Mucosa of gallbladder (tissue), 1 donor: ENCODE data around the gene FGG. TPM values are rescaled to one million over a fixed set of nuclear protein-coding genes. Genes with fewer than 3 reads are reported as not detected.
"Not testable (repeated sequence)": the region's sequence is repeated elsewhere in the genome, so short reads cannot be mapped to it uniquely, and the experiment has no call there.

Source experiments
- DNase-seq: peaks from one replicate; pipeline ENCODE4 v3.0.0-alpha.2; 2020; ENCODE audit warnings: low spot score
- total RNA-seq: library from RNA; stranded (reverse); gene quantifications from one replicate; pipeline ENCODE4 v1.2.1, GENCODE V29; 2021
- donor health status: DM: no; HTN: no; CAD: no.

FGG gene
- total RNA-seq, 1 donor from 2014 or later, result 15.0 TPM

GRCh38 chr4:154611833-154612232 is 623 bp downstream of the FGG start:
- DNase-seq, result no peak

DNA sequence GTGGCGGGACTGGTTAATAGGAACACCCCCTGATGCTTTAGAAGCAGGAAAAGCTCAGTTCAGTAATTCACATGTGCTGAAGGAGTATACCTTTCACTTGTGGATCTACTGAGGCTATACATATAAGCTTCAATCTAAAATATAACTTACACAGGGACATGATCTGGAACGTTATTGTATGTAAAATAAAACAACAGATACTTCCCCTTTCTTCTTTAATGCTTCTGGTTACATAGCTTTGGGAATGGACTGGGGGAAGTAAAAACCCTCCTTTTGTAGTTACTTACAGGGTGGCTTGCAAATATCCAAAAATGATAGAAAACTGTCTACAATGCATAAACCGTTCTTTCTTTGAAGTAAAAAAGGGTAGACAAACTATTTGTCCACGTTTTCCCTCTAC is 1.9 kb downstream of the FGG start:
- no peak for DNase-seq

GRCh38 chr4:154609532-154609931 is 2.9 kb downstream of the FGG start:
- DNase-seq, result no peak

DNA sequence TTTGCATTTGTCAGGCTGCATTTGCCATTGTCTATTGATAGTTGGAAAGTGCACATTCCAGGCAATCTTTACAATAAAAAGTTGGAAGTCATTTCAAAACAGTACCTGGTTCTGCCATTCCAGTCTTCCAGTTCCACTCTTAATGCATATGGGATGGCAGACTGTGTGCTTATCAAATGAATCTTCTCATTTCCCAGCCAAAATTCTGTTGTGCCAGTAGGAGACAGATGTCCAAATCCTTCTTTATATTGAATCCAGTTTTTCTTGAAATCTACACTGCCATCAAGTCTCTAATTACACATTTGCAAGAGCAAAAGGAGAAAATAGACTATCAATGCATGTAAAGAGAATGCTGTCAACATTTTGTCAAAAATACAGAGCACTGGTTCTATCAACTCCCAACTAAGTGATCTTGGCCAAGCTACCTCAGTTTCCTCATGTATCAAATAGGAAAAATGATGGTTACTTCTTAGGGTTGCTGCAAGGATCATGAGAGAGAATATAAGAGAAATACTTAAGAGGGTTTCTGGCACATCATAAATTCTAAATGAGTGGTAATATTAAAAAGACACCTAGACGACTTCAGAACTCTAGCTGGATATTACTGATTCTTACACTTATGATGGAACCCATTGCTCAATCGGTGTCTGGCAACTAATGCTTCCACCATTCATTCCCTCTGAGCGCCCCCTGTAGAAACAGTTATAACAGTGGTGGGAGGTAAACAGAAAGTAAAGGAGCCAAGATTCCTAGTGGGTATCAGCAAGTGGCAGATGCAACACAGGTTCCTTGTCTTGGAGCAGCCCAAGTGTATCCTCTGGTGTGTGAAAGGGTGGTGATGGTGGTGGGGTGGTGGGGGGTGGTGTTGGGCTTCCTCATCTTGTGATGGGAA is 3.8 kb downstream of the FGG start:
- no peak for DNase-seq

DNA sequence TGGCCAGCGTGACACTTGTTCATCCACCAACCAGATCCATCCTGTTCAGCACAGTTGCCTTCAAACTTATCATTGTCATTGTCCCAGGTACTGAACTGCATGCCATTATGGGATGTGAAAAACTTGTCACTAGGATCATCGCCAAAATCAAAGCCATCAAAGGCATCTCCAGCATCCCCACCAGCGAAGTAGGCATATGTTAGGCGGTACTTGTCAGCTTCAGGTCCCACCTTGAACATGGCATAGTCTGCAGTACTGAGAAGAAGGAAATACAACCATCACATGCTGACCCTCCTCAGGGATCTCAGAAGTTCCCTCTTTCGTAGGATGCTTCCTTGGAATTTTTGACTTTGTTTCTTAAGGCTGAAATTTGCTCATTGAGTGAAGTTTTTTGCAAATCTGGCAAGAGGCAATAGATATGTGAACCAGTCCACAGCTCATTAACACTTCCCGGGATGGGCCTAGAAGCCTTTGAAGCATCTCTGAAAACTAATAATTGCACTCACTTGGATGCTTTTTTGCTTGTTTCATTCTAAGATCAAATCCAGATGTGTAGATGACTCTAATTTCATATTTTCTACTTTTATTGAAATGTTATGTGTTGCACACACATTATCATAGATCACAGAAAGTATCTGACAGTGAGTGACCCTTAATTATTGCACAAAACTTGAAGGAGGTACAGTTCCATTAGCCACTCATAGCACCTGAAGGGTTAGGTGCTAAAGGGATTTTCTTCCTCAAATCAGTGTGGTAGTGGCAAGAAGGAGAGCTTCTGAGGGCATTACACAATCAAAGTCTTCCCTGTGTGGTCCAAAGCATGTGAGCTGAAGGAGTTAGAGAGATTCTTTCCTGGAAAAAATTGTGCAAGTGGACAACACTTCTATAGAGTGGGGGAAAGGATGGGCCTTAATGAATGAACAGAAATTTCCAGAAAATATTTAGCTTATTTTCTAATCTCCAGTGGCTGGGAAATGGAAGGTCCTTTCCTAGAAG is 5.4 kb downstream of the FGG start:
- DNase-seq, result no peak

- no peak for DNase-seq
Observed at GRCh38 chr4:154604696-154605200, 7.7 kb downstream of the FGG start.

DNA sequence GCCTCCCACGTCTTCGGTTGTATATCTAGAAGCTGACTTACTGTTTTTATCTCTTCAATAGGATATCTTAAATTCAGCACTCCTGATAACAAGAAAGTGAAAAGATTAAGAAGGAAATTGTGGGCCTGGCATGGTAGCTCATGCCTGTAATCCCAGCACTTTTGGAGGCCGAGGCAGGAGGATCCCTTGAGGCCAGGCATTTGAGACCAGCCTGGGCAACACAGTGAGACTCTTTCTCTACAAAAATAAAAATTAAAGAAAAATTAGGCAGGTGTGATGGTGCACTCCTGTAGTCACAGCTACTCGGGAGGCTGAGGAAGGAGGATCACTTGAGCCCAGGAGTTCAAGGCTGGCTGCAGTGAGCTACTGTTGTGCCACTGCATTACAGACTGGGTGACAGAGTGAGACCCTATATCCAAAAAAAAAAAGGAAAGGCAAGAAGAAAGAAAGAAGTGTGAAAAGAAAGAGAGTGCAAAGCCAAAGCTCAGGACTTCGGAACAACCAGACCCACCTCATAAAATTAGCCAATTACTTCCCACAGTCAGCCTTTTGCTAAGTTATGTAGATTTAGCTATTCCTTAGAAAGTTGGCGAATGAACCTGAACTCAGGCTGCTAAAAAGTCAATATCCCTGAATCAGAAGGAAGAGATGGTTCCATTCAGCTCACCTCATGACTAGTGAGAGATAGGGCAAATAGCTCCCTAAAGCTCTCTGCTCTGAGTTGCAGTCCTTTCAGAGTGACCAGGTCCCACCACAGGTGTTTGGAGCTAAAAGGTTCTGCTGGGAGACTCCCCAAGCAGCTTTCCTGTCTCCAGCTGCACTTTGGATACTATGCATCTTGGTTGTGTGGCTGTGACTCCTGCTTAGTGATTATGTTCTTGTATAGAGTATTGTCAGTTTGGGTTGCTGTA is 9.2 kb downstream of the FGG start:
- no peak for DNase-seq

- no peak for DNase-seq
Observed at GRCh38 chr4:154602404-154603020, 9.9 kb downstream of the FGG start.

DNA sequence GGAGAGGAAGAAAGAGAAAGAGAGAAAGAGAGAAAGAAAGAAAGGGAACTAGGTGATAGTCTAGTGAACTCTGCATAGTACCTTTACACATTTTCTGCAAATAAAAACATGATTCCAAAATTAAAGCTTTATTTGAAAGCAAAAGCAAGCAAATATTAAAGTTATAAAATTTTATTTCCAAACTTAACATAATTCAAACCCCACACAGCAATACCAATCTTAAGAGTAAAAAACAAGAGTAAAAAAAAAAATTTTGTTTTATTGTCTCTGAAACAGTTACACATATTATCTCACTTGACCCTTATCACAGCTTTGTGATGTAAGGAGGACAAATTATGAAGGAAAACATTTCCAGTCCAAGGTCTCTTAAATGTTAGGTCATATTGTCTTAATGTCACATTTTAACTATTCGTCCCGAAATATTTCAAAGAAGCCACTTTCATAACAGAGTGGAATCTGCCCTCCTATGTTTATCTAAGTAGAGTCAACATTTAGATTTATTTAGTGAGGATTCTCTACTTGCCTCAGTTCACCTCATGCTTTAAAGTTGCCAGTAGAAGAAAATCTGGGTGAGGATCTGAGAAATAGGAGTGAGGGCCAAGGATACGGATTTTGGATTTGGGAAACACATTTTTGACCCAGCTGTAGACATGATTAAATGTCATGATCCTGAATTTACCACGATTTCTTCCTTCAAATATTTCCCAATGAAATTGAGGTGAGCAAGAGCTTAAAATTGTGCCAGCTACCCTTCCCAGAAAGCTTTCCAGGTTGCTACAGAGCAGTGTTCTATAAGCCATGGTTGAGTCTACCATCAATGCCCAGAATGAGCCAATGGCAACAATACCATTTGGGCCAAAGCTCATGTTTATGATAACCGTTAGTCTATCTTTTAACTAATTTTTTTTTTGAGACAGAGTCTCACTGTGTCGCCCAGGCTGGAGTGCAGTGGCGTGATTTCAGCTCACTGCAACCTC is 14.4 kb downstream of the FGG start:
- no peak for DNase-seq

DNA sequence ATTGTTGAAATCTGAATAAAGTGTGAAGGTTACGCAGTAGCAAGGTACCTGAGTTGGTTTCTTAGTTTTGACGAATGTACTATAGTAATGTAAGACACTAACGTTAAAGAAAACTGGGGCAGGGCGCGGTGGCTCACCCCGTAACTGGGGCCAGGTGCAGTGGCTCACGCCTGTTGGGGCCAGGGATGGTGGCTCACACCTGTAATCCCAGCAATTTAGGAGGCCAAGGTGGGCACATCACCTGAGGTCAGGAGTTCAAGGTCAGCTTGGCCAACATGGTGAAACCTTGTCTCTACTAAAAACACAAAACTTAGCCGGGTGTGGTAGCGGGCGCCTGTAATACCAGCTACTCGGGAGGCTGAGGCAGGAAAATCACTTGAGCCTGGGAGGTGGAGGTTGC is 15.2 kb downstream of the FGG start:
- not testable (repeated sequence) for DNase-seq

DNA sequence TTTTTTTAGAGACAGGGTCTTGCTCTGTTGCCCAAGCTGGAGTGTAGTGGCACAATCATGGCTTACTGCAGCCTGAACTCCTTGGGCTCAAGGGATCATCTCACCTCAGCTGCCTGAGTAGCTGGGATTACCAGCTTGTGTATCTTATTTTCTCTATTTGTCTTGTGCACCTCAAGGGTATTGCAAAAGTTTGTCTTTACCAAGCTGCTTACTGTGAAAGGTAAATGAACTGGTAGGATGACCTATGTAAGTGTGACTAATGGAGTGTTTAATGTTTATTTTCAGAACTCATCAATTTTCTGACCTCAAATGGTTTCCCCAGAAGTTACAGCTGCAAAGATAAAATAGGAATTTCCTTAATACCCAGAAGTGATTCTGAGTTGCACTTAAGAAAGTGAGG is 16.6 kb downstream of the FGG start:
- DNase-seq, result no peak

DNA sequence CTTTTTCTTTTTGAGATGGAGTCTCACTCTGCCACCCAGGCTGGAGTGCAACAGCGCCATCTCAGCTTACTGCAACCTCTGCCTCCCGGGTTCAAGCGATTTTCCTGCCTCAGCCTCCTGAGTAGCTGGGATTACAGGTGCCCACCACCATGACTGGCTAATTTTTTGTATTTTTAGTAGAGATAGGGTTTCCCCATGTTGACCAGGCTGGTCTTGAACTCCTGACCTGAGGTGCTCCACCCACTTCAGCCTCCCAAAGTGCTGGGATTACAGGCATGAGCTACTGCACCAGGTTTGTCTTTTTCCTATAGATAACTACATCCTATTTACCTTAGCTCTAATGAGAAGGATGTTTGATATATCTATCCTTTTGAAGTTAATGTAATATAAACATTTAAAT is 18.1 kb downstream of the FGG start:
- DNase-seq, result not testable (repeated sequence)

- no peak for DNase-seq
Observed at GRCh38 chr4:154593868-154594267, 18.6 kb downstream of the FGG start.

DNA sequence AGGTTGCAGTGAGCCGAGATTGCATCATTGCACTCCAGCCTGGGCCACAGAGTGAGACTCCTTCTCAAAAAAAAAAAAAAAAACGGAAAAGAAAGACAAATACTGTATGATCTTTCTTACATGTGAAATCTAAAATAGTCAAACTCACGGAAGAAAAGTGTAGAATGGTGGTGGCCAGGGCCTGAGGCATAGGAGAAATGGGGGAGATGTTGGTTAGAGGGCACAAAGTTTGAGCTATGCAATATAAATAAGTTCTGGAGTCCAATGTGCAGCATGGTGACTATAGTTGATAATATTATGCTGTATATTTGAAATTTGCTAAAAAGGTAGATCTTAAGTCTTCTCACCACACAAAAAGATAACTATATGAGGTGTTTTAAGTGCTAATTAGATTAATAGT is 20.6 kb downstream of the FGG start:
- no peak for DNase-seq

DNA sequence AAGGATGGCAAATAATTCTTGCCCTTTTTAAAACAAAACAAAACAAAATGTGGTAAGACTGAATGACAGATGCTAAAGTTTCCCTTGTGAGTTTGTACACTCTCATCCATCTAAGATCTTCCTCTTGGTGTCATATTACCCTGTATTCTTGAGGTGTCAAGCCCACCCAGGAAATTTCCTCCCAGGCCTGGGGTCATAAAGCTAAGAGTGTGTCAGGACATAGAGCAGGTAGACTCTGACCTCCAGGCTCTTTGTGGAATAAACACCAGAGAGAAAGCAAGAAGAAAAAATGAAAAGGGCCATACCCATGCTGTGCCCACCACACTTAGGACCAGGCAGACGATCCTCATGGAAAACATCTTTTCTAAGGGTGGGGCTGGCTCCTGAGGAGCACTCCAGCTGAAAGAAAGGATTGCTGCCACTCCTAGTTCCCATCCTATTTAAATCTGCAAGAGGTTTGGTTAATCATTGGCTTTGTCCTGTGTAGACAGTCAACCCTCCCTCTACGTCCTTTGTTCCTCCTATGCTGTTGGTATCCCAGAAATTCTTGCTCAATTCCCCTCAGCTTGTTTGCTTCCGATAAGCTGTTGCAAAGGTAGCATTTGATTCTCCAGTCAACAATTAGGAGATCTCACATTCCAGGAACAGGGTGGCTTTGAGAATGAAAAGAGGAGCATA is 22.0 kb downstream of the FGG start, which contains the start of gene FGA:
Gene FGA (minus strand): TSS at position 414 of the 678 bp plus-strand sequence. CDS start 55 bp downstream, at position 359.
- peak; percentile 58 for DNase-seq

DNA sequence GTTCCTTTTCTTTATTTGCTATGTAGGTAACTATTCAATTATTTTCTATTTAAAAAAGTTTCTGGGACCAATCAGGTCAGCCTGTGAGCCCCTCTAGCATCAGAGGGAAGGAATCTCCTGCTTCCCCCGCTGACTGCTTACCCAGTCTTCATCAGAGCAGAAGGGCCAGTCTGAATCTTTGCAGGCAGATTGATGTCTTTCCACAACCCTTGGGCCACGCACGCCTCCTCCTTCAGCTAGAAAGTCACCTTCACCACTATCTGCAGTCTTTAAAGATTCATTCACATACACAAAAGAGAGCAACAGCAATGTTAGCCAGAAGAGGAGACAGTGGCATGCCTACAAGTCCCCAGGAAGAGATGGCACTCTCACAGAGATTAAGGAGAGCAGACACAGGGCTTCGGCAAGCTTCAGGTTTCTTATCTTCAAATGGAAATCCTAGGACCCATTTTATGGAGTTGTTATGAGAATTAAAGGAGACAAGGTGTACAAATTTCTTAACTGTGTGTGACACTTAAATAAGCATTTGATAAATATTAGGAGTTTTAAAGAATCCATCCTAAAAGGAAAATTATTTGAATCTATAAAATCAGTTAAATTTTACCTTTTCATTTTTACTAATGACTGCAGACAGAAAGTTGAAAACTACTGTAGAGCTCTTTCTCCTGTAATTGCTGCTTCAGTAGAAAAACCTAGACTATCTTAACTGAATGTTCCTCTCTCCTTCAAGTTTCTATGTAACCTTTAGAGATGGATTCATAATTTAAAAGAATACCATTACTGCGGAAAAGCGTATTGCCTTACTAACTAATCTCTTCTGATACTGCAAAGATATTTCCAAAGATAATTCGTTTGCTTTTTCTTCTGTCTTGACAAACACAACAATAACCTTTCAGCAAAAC is 22.9 kb downstream of the FGG start:
- DNase-seq, result no peak

GRCh38 chr4:154588198-154588597 is 24.3 kb downstream of the FGG start:
- no peak for DNase-seq
